ENCODE data around the gene PTPRG. TPM values are rescaled to one million over a fixed set of nuclear protein-coding genes. Genes with fewer than 3 reads are reported as not detected.

The PTPRG gene
- total RNA-seq, 1 experiment from 2014 or later: 0.74 TPM

DNA sequence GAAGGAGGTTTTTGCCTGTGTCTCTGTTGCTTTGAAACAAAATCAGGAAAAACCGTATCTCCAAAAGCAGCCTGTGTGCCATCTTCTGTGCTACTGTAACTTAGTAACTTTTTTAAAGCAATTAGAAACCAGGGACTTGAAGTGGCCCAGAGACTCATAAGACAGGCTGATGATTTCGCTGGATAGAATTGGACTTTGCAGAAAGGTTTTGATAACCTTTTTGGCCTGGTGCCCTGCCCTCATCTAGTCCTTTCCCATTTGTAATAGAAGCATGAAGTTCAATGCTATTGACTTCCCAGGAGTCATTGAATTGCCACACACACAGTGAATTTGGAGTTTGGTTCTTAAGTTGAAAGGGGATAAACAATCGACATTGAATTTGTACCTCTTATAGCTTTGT lies 157.2 kb downstream of the PTPRG start:
- POLR2A ChIA-PET: no interaction called here
- no peak for DNase-seq (ENCODE audit: low read depth, low spot score)

DNA sequence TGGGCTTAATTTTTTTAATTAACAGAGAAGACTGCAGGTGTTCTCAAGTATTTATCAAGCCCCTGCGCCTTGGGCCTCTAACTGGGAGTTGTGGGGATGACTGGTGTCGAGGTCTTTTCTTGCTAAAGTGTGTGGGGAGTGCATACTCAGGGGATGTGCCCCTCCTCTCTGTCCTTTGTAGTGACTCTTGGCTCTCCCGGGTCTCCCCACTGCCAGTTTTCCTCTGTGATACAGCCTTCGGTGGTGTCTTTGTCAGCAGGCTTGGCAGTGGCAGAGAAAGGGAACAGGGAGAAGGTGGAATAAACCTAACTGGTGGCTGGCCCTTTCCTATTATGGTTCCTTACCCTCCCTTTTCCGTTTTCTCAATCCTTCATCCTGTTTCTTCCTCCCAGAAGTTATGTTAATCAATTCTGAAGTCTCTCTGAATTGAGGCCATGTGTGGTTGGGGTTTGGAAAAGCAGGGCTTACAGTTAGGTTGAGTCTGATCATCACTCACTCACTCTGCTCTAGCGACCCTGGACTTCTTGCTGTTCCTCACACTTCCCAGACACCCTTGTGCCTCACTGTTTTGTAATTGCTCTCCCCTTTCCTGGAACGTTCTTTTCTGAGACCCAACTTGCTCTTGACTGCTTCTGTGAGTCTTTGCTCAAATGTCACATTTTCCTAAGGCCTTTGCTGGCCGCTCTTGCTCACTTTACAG lies 158.1 kb downstream of the PTPRG start:
- Histone ChIP-seq H3K4me1 (ENCODE audit: control insufficient read depth, insufficient read depth, low read length) (no peaks in the 10 kb centered on the region), H3K9me3 (ENCODE audit: control insufficient read depth, insufficient read depth, low read depth, low read length) (no peaks in the 10 kb centered on the region), H3K27me3 (ENCODE audit: control insufficient read depth, insufficient read depth, low read length) (no peaks in the 10 kb centered on the region), H3K4me3 (ENCODE audit: low read depth in 2 of 2, low read length in 2 of 2) (no peak overlapping the region), H3K27ac (ENCODE audit: low read length) (no peak overlapping the region), H3K36me3 (ENCODE audit: control insufficient read depth, insufficient read depth, low read length) (no peaks in the 10 kb centered on the region)
- intact Hi-C loops (cut with micrococcal nuclease; ENCODE audit: unreplicated experiment): no loop called here
- TF ChIP-seq, protein P1, sequence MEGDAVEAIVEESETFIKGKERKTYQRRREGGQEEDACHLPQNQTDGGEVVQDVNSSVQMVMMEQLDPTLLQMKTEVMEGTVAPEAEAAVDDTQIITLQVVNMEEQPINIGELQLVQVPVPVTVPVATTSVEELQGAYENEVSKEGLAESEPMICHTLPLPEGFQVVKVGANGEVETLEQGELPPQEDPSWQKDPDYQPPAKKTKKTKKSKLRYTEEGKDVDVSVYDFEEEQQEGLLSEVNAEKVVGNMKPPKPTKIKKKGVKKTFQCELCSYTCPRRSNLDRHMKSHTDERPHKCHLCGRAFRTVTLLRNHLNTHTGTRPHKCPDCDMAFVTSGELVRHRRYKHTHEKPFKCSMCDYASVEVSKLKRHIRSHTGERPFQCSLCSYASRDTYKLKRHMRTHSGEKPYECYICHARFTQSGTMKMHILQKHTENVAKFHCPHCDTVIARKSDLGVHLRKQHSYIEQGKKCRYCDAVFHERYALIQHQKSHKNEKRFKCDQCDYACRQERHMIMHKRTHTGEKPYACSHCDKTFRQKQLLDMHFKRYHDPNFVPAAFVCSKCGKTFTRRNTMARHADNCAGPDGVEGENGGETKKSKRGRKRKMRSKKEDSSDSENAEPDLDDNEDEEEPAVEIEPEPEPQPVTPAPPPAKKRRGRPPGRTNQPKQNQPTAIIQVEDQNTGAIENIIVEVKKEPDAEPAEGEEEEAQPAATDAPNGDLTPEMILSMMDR (IDR thresholded peaks at IDR 0.05): no peak
- TF ChIP-seq TCF7L2 (IDR thresholded peaks at IDR 0.05; ENCODE audit: low read depth, low read length): no peak
- TF ChIP-seq POLR2AphosphoS5 (IDR thresholded peaks at IDR 0.05; ENCODE audit: low read depth, low read length): no peak
- TF ChIP-seq, protein P2, sequence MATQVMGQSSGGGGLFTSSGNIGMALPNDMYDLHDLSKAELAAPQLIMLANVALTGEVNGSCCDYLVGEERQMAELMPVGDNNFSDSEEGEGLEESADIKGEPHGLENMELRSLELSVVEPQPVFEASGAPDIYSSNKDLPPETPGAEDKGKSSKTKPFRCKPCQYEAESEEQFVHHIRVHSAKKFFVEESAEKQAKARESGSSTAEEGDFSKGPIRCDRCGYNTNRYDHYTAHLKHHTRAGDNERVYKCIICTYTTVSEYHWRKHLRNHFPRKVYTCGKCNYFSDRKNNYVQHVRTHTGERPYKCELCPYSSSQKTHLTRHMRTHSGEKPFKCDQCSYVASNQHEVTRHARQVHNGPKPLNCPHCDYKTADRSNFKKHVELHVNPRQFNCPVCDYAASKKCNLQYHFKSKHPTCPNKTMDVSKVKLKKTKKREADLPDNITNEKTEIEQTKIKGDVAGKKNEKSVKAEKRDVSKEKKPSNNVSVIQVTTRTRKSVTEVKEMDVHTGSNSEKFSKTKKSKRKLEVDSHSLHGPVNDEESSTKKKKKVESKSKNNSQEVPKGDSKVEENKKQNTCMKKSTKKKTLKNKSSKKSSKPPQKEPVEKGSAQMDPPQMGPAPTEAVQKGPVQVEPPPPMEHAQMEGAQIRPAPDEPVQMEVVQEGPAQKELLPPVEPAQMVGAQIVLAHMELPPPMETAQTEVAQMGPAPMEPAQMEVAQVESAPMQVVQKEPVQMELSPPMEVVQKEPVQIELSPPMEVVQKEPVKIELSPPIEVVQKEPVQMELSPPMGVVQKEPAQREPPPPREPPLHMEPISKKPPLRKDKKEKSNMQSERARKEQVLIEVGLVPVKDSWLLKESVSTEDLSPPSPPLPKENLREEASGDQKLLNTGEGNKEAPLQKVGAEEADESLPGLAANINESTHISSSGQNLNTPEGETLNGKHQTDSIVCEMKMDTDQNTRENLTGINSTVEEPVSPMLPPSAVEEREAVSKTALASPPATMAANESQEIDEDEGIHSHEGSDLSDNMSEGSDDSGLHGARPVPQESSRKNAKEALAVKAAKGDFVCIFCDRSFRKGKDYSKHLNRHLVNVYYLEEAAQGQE (IDR thresholded peaks at IDR 0.05; ENCODE audit: insufficient read depth in 1 of 2, low read depth in 2 of 2, low read length in 1 of 2): no peak
- TF ChIP-seq SIN3A (IDR thresholded peaks at IDR 0.05; ENCODE audit: borderline replicate concordance, insufficient read depth, low read depth, low read length): no peak
- no TSS peak for BruUV-seq (replicated peaks)
- no peak for ATAC-seq
- no peak for DNase-seq (ENCODE audit: low read depth, low spot score)
- POLR2A ChIA-PET: no interaction called here
- in situ Hi-C loops (cut with HindIII; ENCODE audit: low pct_unique_long_range_greater_than_20kb, low sequenced_read_pairs): no loop called here
- CTCF ChIA-PET: no interaction called here

More for the DNA sequence above, 157.2 kb downstream of the PTPRG start:
- in situ Hi-C loops (cut with HindIII; ENCODE audit: low pct_unique_long_range_greater_than_20kb, low sequenced_read_pairs): no loop called here
- no peak overlapping the region for H3K4me3 ChIP-seq (ENCODE audit: low read depth in 2 of 2, low read length in 2 of 2)
- H3K36me3 ChIP-seq (ENCODE audit: control insufficient read depth, insufficient read depth, low read length): no peaks in the 10 kb centered on the region
- H3K27me3 ChIP-seq (ENCODE audit: control insufficient read depth, insufficient read depth, low read length): no peaks in the 10 kb centered on the region
- no peak for ATAC-seq
- H3K27ac ChIP-seq (ENCODE audit: low read length): no peak overlapping the region
- no peaks in the 10 kb centered on the region for H3K4me1 ChIP-seq (ENCODE audit: control insufficient read depth, insufficient read depth, low read length)
- intact Hi-C loops (cut with micrococcal nuclease; ENCODE audit: unreplicated experiment): no loop called here
- CTCF ChIA-PET: no interaction called here
- BruUV-seq (replicated peaks): no TSS peak
- H3K9me3 ChIP-seq (ENCODE audit: control insufficient read depth, insufficient read depth, low read depth, low read length): no peaks in the 10 kb centered on the region
- TF ChIP-seq, protein P2 (IDR thresholded peaks at IDR 0.05; ENCODE audit: insufficient read depth in 1 of 2, low read depth in 2 of 2, low read length in 1 of 2): no peak
- TF ChIP-seq TCF7L2 (IDR thresholded peaks at IDR 0.05; ENCODE audit: low read depth, low read length) (no peak), SIN3A (IDR thresholded peaks at IDR 0.05; ENCODE audit: borderline replicate concordance, insufficient read depth, low read depth, low read length) (no peak), POLR2AphosphoS5 (IDR thresholded peaks at IDR 0.05; ENCODE audit: low read depth, low read length) (no peak)
- TF ChIP-seq, protein P1 (IDR thresholded peaks at IDR 0.05): no peak

Measured in Panc1 (cell line).